HG02943 (cell line): Measurements from ENCODE around the gene PILRB.
"Not testable (repeated sequence)": the region's sequence is repeated elsewhere in the genome, so short reads cannot be mapped to it uniquely, and the experiment has no call there.

Experiments
- ATAC-seq: cut with Tn5 transposase; IDR thresholded peaks from one replicate; pipeline ENCODE4 v1.9.1; 2021; ENCODE audit warnings: mild to moderate bottlenecking, low read depth, moderate library complexity; ENCODE audit not compliant: unreplicated experiment

Gene PILRB

GRCh38 chr7:100358027-100358856 lies at the start of gene PILRB:
TSS of gene PILRB (plus strand) at chr7:100358117. CDS start at chr7:100358303, 186 bp downstream.
- ATAC-seq, result no peak

- ATAC-seq, result not testable (repeated sequence)
These were observed 39.6 kb upstream of the PILRB start for GRCh38 chr7:100318329-100318728.

- not testable (repeated sequence) for ATAC-seq
These were observed 36.3 kb upstream of the PILRB start for GRCh38 chr7:100321648-100322047.

GRCh38 chr7:100324194-100324593 lies 33.7 kb upstream of the PILRB start:
- not testable (repeated sequence) for ATAC-seq

- not testable (repeated sequence) for ATAC-seq
These were observed 32.2 kb upstream of the PILRB start for GRCh38 chr7:100325671-100326070.

GRCh38 chr7:100326914-100327313 lies 31.0 kb upstream of the PILRB start:
- ATAC-seq, result not testable (repeated sequence)

GRCh38 chr7:100335566-100336466 lies 22.1 kb upstream of the PILRB start:
- peak; percentile 96 for ATAC-seq

GRCh38 chr7:100338083-100338696 lies 19.7 kb upstream of the PILRB start:
- not testable (repeated sequence) for ATAC-seq

GRCh38 chr7:100341286-100341685 lies 16.6 kb upstream of the PILRB start:
- not testable (repeated sequence) for ATAC-seq

- no peak for ATAC-seq
These were observed 15.2 kb upstream of the PILRB start for GRCh38 chr7:100342765-100343164.

- not testable (repeated sequence) for ATAC-seq
These were observed 13.8 kb upstream of the PILRB start for GRCh38 chr7:100344124-100344559.

GRCh38 chr7:100344560-100345287 lies 13.2 kb upstream of the PILRB start:
- peak; percentile 84 for ATAC-seq

GRCh38 chr7:100345288-100345672 lies 12.6 kb upstream of the PILRB start:
- ATAC-seq, result peak; percentile 33

- no peak for ATAC-seq
These were observed 11.0 kb upstream of the PILRB start for GRCh38 chr7:100346921-100347320.

GRCh38 chr7:100348805-100349204 lies 9.1 kb upstream of the PILRB start:
- ATAC-seq, result no peak

- no peak for ATAC-seq
These were observed 8.2 kb upstream of the PILRB start for GRCh38 chr7:100349757-100350156.

- ATAC-seq, result no peak
These were observed 6.3 kb upstream of the PILRB start for GRCh38 chr7:100351657-100352058.

- ATAC-seq, result not testable (repeated sequence)
These were observed 5.6 kb upstream of the PILRB start for GRCh38 chr7:100352230-100352781.

- no peak for ATAC-seq
These were observed 4.8 kb upstream of the PILRB start for GRCh38 chr7:100352984-100353684.
